Stimulated activated CD8-positive, alpha-beta memory T cell treated with anti-CD3 and anti-CD28 coated beads, Interleukin-7, amount 100 ng/mL, for 48 hours (primary cell): Measurements from ENCODE around the gene XPOT.

Experiments used
- DNase-seq, 2 donors: peaks; one replicate each; pipeline ENCODE4 v3.0.0-alpha.2; 2020; ENCODE audit warnings: low read depth in 1 of 2; ENCODE audit errors: extremely low read depth in 1 of 2

The XPOT gene

GRCh38 chr12:64461634-64462414, 57.6 kb downstream of the XPOT start:
- DNase-seq, result no peak

DNA sequence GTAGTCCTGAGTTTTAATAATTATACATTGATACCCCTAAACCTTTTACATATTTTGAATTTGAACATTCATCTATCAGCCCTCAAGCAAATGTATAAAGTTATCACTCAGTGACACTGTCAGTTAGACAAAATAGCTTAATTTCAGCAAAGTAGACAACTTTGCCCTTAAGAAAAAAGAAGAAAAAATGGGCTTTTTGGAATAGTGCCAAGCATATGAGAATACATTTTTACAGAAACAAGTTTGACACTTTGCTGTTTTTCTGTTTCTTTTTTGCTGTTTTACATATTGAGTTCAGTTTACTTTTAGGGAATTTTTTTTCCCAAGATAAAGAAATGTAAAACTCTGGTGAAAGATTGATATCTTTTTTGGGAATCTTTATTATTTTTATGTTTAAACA, 62.0 kb downstream of the XPOT start:
- no peak for DNase-seq

GRCh38 chr12:64468966-64469365, 64.8 kb downstream of the XPOT start:
- no peak for DNase-seq

DNA sequence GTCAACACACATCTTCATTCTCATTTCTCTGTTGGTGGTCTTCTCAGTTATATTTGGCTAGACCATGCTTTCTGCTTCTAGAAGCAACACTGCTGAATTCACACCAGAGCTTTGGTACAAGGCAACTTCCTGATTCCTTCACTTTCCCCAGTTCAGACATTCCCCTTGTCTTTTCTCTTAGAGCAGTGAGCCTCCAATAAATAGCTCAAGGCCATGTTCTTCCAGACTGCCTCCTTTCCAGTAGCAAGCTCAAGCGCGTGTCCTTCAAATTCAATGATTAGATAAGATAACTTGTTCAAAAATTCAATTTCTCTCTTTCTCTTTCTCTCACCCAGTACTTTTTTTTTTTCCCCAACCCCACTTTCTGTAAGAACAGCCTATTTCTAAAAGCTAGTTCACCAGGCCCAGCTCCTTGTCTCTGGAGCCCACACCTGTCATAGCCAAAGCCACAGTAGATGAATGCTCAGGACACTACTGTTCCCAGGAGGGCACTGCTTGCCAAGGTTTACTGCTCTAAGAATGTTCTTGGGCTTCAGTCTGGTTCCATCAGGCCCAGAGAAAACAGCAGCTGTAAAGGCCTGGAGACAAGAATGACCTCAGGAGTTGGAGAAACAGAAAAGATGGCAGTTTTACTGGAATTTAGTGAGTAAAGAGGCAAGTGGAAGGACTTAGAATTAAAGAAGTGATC, 65.4 kb downstream of the XPOT start:
- DNase-seq, result no peak

GRCh38 chr12:64470495-64470894, 66.3 kb downstream of the XPOT start:
- DNase-seq, result no peak

GRCh38 chr12:64473176-64473575, 69.0 kb downstream of the XPOT start:
- DNase-seq, result no peak

DNA sequence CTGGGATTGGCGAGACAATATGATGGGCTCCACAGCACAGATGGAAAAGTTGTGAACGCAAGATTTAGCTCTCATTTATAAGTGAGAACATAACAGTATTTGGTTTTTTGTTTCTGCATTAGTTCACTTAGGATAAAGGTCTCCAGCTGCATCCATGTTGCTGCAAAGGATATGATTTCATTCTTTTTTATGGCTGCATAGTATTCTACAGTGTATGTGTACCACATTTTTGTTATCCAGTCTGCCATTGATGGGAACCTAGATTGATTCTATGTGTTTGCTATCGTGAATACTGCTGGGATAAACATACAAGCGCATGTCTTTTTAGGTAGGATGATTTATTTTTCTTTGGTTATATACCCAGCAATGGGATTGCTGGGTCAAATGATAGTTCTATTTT, 71.3 kb downstream of the XPOT start:
- no peak for DNase-seq

GRCh38 chr12:64476844-64477243, 72.7 kb downstream of the XPOT start:
- DNase-seq, result no peak

- no peak for DNase-seq
Measured at GRCh38 chr12:64478661-64479060, 74.5 kb downstream of the XPOT start.

DNA sequence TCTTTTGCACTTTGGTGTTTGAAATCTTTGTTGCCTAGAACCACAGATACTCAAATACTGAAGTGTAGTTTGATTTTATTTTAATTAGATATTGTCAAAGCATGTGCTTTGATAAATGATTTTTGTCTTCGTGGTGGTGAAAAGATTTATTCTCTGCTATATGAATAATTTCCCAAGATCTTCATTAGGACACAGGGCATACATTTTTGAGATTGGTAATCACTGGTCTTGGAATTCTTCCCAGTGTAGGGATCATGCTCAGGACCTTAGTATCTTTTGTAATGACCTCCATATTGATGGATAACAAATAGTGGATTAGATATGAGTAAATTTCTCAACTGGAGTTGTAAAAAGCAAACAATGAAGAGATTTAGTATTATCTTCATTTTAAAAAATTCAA, 76.0 kb downstream of the XPOT start:
- DNase-seq, result no peak

DNA sequence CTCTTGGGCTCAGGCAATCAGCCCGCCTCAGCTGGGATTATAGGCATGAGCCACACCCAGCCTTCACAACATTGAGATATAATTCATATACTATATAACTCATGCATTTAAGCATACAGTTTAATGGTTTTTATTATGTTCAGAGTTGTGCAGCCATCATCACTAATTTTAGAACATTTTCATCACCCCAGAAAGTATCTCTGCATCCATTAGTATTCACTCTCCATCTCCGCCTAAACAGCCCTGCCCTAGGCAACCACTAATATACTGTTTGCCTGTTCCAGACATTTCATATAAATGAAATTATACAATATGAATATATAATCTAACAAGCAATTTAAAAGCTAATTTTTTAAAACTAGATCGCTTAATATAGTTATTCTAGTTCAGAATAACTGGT, 82.5 kb downstream of the XPOT start:
- DNase-seq, result no peak

- DNase-seq, result no peak
Measured at GRCh38 chr12:64491718-64492117, 87.5 kb downstream of the XPOT start.

DNA sequence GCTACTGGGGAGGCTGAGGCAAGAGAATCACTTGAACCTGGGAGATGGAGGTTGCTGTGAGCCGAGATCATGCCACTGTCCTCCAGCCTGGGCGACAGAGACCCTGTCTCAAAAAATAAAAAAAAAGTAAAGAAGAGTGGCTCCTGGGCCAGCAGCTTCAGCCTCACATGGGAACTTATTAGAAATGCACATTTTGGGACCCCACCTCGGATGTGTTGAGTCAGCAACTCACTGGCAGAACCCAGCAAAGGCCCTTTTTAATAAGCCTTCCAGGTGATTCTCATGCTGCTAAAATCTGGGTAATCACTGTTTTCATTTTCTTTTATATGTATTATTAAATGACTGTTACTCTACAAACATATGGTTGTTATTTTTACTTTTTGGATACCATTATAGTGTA, 89.3 kb downstream of the XPOT start:
- DNase-seq, result no peak

GRCh38 chr12:64494998-64495729, 91.0 kb downstream of the XPOT start:
- no peak for DNase-seq

GRCh38 chr12:64496839-64497400, 92.7 kb downstream of the XPOT start:
- DNase-seq, result no peak

GRCh38 chr12:64497484-64497883, 93.3 kb downstream of the XPOT start:
- no peak for DNase-seq

DNA sequence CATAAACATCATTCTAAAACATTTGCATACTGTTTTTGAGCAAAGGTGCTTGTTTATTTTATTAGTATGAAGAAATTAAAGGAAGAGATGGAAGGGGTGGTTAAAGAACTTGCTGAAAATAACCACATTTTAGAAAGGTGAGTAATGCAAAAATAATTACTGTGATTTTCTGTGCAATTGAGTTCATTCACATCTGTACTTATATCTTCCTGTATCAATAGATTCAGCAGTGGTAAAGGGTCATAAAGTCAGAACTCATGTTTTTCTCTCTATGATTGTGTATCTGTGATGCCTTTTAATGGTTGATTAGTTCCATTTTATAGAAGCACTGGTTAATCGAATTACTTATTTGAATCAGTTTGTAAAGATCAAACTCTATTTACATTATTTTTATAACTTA, 93.7 kb downstream of the XPOT start:
- DNase-seq, result no peak

DNA sequence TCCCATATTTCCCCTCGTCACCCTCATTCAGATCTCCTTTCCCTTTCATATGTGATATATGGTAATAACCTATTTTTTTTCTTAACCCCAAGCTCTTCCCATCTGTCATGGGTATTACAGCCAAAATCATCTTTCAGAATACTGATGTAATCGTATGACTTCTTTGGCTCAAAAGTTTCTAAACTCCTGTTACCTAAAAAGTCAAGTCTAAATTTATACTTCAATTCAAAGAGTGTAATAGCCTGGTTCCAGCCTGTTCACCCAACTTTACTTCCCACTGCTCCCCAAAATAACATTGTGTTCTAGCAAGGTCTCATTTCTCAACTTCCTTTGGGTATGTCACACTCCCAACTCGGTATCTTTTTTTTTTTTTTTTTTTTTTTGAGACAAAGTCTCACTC, 96.2 kb downstream of the XPOT start:
- DNase-seq, result no peak
